ENCODE measurements around the gene VANGL1.
A peak's percentile ranks its signal among the peaks of the same experiment; 100 is the strongest.

VANGL1 gene

DNA sequence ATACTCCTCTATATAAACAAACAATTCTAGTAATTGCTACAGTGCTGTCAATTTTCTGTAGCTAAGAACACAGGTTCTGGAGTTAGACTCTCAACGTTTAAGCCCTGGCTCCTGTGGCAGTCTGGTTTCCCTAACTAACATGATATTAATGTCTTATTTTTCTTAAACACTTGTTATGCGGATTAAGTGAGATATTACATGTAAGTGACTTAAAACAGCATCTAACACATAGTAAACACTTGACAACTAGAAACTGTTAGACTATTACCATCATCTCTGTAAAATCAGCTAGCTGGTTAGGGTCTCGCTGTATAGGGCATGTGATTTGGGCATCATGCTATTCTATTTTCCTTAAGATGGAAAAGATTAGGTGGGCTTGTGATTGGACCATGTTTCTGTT is 2.3 kb downstream of the VANGL1 start:
- DNase-seq, result no peak

GRCh38 chr1:115647047-115647446 is 5.3 kb downstream of the VANGL1 start:
- DNase-seq, result no peak

GRCh38 chr1:115647507-115647906 is 5.7 kb downstream of the VANGL1 start:
- no peak for DNase-seq

- DNase-seq, result no peak
Observed at GRCh38 chr1:115647919-115648650, 6.3 kb downstream of the VANGL1 start.

- DNase-seq, result peak; percentile 20
Observed at GRCh38 chr1:115648717-115649691, 7.2 kb downstream of the VANGL1 start.

- DNase-seq, result no peak
Observed at GRCh38 chr1:115649964-115650363, 8.2 kb downstream of the VANGL1 start.

GRCh38 chr1:115650961-115651360 is 9.2 kb downstream of the VANGL1 start:
- no peak for DNase-seq

GRCh38 chr1:115651391-115651790 is 9.6 kb downstream of the VANGL1 start:
- no peak for DNase-seq

- no peak for DNase-seq
Observed at GRCh38 chr1:115652236-115652788, 10.5 kb downstream of the VANGL1 start.

- DNase-seq, result no peak
Observed at GRCh38 chr1:115654125-115654524, 12.4 kb downstream of the VANGL1 start.

GRCh38 chr1:115654663-115655305 is 13.0 kb downstream of the VANGL1 start:
- no peak for DNase-seq

DNA sequence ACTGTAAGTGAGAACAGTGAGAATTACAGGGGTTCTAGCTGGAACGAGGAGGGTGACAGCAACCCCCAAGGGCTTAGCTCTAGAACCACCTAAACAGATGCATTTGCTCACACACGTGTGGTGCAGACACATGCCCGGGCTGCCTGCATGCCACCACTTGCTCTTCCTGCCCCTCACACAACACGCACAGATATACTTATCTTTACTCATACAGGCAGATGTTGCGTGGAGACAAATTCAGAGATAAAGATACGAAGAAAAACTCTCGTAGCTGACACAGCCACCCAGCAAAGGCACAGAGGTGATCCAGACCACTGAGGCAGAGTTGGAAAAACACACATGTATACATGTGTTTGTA is 13.5 kb downstream of the VANGL1 start:
- no peak for DNase-seq

DNA sequence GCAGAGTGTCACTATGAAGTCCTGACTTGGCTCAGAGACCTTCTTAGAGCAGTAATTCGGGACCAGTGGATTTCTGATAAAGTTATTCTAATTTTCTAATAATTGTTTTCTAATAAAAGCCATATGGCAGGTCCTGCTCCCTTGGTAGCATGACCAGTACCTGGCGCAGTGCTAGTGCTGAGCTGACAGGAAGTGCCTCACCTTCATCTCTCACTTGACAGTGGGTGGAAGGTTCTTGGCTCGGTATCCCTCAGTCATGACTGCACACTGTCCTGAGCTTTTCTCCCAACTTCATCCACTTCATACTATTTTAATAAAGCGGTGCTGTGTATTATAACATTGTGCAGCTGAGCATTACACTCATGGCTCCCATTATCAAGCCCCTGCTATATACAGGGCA is 14.1 kb downstream of the VANGL1 start:
- DNase-seq, result no peak

DNA sequence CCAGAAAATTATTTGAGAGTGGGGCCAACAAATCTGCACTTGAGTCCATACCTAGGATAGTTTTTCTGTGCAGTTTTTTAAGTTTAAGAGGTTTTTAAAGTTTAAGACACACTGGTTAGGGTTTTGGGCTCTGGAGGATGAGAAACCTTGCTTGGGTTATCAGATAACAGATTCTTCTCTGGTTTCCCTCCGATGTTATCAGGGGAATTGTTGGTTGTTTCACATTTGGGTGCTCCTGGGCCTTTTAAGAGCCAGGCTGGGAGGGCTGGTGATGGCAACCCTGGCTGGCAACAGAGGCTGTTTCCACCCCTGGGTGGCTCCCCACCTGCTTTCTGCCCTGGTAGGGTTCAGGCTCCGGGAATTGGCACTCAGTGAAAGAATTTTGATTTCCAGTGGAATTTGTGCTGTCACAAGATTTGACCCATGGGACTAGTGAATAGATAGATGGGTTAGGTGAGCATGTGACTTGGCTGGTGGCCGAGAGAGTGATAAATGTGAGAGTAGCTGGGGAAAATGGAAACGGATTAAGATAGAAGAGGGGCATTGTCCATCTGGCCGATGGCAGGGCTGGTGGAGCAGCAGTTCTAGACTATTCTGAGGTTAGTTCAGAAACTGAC is 14.8 kb downstream of the VANGL1 start:
- DNase-seq, result no peak

- no peak for DNase-seq
Observed at GRCh38 chr1:115658646-115659045, 16.9 kb downstream of the VANGL1 start.

- DNase-seq, result no peak
Observed at GRCh38 chr1:115660151-115660550, 18.4 kb downstream of the VANGL1 start.

GRCh38 chr1:115661157-115661556 is 19.4 kb downstream of the VANGL1 start:
- no peak for DNase-seq

DNA sequence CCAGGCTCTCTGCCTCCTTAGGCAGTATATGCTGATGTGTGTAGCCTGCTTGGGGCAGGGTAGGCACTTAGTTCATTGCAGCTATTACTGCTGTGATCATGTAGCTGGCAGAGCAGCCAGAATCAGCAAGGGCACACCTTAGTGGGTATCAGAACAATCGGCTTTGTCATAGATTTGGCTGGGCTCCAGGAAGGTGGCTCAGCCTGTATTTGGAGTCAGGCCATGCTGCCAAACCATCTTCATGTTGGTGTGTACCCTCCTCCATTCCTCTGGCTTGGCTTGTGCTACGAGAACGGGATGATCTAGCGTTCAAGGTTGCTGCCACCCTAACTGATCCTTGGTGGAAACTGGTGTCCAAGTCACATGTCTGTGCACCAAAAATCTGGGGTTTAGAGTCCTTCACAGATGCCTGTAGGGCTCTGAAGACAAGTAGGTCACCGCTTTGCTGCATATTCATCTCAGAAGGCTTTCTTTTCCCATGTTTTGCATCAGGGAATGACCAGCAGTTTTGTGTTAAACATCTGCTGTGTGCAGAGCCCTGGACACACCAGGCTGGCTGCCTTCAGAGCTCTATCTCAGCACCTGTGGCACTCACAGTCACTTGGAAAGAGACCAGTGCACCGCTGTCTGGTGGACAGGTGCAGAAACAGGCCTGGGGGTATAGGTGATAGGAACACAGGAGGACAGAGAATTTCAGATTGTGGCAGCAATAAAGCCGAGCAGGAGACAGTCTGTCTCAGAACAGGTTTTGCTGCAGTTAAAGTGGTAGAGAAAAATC is 23.7 kb downstream of the VANGL1 start:
- no peak for DNase-seq

- DNase-seq, result no peak
Observed at GRCh38 chr1:115666206-115666605, 24.4 kb downstream of the VANGL1 start.

DNA sequence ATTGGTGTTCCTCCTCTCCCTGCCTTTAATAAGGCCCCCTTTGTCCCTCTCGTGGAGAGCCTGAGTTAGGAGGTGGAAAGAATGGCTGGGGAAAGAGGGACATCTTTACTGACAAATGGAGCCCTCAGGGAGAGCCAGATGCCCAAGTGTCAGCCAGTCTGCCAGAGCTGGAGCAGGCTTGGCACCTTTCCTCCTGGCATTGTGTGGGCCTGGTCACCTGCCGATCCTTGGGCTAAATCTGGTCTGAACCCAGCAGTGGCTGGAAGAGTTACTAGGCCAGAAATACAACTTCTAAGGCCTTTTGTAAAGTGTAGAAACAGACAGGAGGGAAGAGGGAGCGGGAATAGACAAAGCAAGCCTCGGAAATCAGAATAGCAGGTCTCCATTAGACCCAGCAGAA is 24.9 kb downstream of the VANGL1 start:
- no peak for DNase-seq

DNA sequence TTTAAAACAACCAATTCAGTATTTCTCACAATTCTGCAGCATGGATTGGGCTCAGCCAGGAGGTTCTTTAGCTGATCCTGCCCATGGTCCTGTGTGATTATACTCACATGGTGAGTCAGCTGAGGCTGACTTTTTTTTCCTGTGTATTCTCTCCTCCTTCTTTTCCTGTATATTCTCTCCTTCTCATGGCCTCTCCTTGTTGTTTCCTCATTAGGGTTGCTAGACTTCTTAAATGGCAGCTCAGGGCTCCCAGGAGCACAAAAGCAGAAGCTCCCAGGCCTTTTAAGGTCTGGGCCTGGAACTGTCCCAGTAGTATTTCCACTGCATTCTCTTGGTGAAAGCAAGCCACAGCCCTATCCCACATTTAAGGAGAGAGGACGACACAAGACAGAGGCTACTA is 26.8 kb downstream of the VANGL1 start:
- no peak for DNase-seq

Measured in stimulated activated CD4-positive, alpha-beta T cell treated with anti-CD3 and anti-CD28 coated beads, Interleukin-4, amount 100 ng/mL, for 24 hours (primary cell).